T-helper 2 cell treated with Interferon-gamma antibody and Interleukin-4, amounts not matched to agents 5 μg/mL and 100 μg/mL, for 36 hours (primary cell): Measurements from ENCODE around the gene SNX24.

Experiments
- DNase-seq: peaks from one replicate; pipeline ENCODE4 v3.0.0; 2021; ENCODE audit warnings: low spot score
- H3K27ac Mint-ChIP-seq: one replicate; pipeline ENCODE4 v1.8.0; 2021; ENCODE audit warnings: mild to moderate bottlenecking, mixed read lengths
- H3K27me3 Mint-ChIP-seq: one replicate; pipeline ENCODE4 v1.8.0; 2021; ENCODE audit warnings: low read depth, mixed read lengths
- H3K36me3 Mint-ChIP-seq: one replicate; pipeline ENCODE4 v1.8.0; 2021; ENCODE audit warnings: low read depth, mixed read lengths
- H3K4me1 Mint-ChIP-seq: one replicate; pipeline ENCODE4 v1.8.0; 2021; ENCODE audit warnings: low read depth, mixed read lengths
- H3K4me3 Mint-ChIP-seq: one replicate; pipeline ENCODE4 v1.8.0; 2022; ENCODE audit warnings: mild to moderate bottlenecking, moderate library complexity, mixed read lengths
- H3K9me3 Mint-ChIP-seq: one replicate; pipeline ENCODE4 v1.8.0; 2021; ENCODE audit warnings: mixed read lengths

The SNX24 gene

DNA sequence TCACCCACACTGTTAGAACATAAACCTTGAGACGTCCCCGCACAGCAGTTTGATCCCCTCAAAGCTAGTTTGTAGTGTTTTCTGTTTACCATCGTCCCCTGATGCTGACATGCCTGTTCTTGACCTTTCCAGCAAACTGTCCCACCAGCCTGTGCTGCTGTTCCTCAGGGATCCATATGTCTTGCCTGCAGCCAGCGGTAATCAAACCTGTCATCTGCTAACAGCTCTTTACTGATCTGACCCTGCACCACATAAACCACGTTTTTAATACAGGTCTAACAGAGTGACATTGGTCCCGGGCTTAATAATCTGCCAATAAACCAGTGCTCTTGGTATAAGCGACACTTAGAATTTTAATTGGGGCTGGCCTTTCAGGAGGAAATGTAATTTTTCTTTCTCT is 156.4 kb downstream of the SNX24 start:
- DNase-seq: no peak
- Mint-ChIP-seq H3K27ac (no peak overlapping the region), H3K4me3 (no peak overlapping the region), H3K4me1 (no peaks in the 10 kb centered on the region), H3K27me3 (peaks cover 8% of the 10 kb centered on the region), H3K9me3 (no peaks in the 10 kb centered on the region), H3K36me3 (no peaks in the 10 kb centered on the region)

DNA sequence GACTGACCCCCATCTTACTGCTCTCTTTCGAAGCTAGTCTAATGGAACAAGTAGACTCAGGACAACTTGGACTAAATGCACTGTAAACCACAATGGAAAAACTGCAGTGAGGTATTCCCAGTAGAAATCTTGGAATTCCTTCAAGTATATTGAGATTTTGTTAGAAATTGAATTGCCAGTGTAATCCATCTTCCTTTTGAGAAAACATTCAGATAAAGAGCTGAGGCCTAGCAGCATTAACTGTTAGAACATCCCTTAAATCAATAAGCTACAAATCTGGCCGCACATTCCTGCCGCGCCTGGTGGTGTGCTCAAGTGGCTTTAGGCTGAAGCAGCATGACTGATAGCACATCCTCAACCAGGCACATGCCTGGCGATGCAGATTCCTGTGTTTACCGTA is 161.8 kb downstream of the SNX24 start:
- H3K4me1 Mint-ChIP-seq: no peaks in the 10 kb centered on the region
- H3K4me3 Mint-ChIP-seq: no peak overlapping the region
- peaks cover 3% of the 10 kb centered on the region for H3K27me3 Mint-ChIP-seq
- no peak overlapping the region for H3K27ac Mint-ChIP-seq
- no peaks in the 10 kb centered on the region for H3K36me3 Mint-ChIP-seq
- H3K9me3 Mint-ChIP-seq: no peaks in the 10 kb centered on the region
- DNase-seq: no peak

DNA sequence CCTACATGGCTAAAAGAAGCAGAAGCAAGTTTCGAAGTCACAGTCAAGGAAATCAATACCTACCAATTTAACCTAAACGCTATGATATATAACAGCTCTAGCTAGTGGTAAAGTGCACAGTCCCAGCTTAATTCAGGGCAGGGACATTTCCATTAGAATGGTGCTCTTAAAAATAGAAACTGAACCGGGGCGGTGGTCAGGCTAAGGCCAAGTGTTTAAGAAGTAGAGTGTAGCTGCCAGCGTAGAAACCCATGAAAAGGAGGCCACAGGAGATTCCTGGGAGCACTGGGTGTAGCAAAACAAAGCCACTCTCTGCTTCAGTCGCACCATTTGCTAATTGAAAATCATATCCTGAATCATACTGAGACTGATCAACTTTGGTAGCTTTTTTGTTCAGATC is 162.3 kb downstream of the SNX24 start:
- Mint-ChIP-seq H3K4me3 (no peak overlapping the region), H3K27me3 (peaks cover 3% of the 10 kb centered on the region), H3K9me3 (no peaks in the 10 kb centered on the region), H3K4me1 (no peaks in the 10 kb centered on the region), H3K27ac (no peak overlapping the region), H3K36me3 (no peaks in the 10 kb centered on the region)
- no peak for DNase-seq

DNA sequence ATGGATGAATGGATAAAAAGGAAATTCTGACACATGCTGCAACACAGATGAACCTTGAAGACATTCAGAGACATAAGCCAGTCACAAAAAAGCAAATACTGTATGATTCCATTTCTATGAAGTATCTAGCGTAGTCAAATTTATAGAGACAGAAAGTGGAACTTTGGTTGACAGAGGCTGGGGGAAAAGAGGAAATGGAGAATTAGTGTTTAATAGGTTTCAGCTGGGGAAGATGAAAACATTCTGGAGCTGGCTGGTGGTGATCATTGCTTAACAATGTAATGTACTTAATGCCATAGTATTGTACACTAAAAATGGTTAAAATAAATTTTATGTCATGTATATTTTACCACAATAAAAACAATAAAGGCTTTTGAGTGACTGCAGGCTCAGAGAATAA is 166.9 kb downstream of the SNX24 start:
- no peak overlapping the region for H3K27ac Mint-ChIP-seq
- no peak for DNase-seq
- no peaks in the 10 kb centered on the region for H3K36me3 Mint-ChIP-seq
- no peaks in the 10 kb centered on the region for H3K9me3 Mint-ChIP-seq
- H3K4me1 Mint-ChIP-seq: no peaks in the 10 kb centered on the region
- peaks cover 3% of the 10 kb centered on the region for H3K27me3 Mint-ChIP-seq
- H3K4me3 Mint-ChIP-seq: no peak overlapping the region

DNA sequence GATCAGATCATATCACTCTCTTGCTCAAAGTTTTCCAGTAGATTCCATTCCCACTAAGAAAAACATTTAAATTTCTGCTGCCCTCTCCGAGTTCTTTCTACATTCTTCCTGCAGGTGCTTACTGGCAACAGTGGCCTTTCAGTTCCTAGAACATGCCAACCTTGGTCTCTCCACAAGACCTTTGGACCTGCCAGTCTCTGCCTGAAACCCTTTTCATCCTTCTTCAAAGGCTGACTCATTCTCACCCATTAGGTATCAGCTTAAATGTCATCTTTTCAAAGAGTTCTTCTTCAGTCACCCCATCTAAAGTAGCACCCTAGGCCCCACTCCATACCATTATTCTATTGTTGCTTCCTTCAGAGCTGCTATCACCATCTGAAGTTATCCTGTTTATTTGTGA is 169.3 kb downstream of the SNX24 start:
- Mint-ChIP-seq H3K4me3 (no peak overlapping the region), H3K36me3 (no peaks in the 10 kb centered on the region), H3K27me3 (peaks cover 3% of the 10 kb centered on the region), H3K9me3 (no peaks in the 10 kb centered on the region), H3K4me1 (no peaks in the 10 kb centered on the region), H3K27ac (no peak overlapping the region)
- DNase-seq: no peak

DNA sequence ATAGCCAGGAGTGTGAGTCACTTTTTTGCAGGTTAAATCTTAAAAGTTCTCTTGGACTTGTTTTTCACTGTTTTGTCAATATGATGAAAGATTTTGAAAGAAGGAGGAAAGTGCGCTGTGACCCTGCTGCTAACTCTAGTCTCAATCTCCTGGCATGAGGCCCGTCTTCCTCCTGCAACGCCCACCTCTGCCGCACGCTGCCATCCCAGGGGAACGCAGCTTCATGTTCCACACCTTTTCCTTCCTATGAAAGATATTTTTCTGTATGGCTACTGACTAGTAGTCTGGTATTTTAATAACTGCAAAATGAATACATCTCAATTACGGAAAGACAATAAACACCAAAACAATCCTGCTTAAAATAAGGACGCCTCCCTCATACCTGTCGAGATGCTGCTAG is 182.8 kb downstream of the SNX24 start:
- Mint-ChIP-seq H3K36me3 (no peaks in the 10 kb centered on the region), H3K4me1 (no peaks in the 10 kb centered on the region), H3K9me3 (no peaks in the 10 kb centered on the region), H3K4me3 (no peak overlapping the region), H3K27ac (no peak overlapping the region), H3K27me3 (peaks cover 25% of the 10 kb centered on the region)
- no peak for DNase-seq

DNA sequence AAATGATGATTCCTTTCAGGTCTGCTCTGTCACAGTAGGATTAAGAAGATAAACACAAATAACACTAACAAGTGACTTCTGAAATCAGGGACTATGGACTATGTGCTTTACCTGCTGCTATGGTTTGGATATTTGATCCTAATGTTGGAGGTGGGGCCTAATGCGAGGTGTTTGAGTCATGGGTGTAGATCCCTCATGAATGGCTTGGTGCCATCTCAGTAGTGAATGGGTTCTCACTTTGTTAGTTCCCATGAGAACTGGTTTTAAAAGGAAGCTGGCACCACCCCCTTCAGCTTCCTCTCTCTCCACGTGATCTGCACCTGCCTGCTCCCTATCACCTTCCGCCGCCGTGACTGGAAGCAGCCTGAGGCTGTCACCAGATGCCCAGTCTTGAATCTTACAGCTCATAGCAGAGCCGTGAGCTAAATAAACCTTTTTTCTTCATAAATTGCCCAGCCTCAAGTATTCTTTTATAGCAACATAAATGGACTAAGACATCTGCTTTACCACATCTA is 187.8 kb downstream of the SNX24 start:
- H3K4me1 Mint-ChIP-seq: peaks cover 11% of the 10 kb centered on the region
- DNase-seq: no peak
- no peak overlapping the region for H3K4me3 Mint-ChIP-seq
- no peaks in the 10 kb centered on the region for H3K9me3 Mint-ChIP-seq
- H3K36me3 Mint-ChIP-seq: no peaks in the 10 kb centered on the region
- H3K27me3 Mint-ChIP-seq: peaks cover 64% of the 10 kb centered on the region
- no peak overlapping the region for H3K27ac Mint-ChIP-seq

DNA sequence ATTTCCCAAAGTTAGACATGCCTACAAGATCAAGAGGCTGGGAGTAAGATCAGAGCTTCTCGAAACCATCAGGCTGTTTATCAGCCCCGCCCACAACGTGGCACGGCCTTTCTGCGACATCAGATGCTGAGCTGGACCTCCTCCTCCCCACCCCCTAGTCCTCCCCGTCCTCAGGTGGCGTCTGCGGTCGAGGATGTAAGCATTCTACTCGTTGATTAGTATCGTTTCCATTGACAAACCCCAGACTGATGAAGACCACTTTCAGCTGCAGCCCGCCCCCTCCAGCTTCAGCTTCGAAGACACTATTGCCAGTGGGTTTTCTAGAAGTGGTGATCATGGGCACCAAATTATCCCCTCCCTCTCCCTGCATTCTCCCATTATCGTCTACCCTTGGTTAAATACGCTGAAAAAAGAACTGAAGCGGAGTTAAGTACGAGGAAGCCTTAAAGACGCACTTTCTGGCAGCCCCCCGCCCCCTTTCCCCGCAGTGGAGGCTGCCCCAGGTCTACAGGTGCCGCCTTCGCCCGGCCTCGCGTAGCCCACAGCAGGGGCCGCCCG is 190.0 kb downstream of the SNX24 start:
- peak overlapping the region; percentile 66 for H3K4me3 Mint-ChIP-seq
- peaks cover 70% of the 10 kb centered on the region for H3K27me3 Mint-ChIP-seq
- no peak overlapping the region for H3K27ac Mint-ChIP-seq
- H3K4me1 Mint-ChIP-seq: peaks cover 11% of the 10 kb centered on the region
- DNase-seq: no peak
- no peaks in the 10 kb centered on the region for H3K9me3 Mint-ChIP-seq
- no peaks in the 10 kb centered on the region for H3K36me3 Mint-ChIP-seq

DNA sequence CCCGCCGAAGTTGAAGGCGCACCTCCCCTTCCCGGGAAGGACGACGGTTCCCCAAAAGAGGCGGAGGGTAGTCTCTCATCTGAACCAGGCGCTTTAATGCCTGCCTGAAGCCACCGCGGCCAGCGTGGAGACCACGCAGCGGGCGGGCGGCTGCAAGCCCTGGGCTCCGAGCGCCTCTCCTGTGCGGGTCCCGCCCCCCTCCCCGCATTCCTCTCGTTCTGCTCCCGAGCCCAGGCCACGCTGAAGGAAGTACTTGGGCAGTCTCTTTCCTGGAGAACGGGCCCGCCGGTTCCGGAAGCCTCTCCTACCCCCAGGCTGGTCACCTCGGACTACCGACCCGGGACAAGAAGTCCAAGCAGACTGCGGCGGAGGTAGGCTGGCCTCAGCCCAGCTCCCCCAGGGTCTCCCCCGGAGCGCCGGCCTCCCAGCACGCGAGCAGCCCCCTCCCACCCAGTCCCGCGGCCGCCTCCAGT is 190.5 kb downstream of the SNX24 start:
- peak overlapping the region; percentile 46 for H3K4me3 Mint-ChIP-seq
- no peaks in the 10 kb centered on the region for H3K9me3 Mint-ChIP-seq
- H3K36me3 Mint-ChIP-seq: no peaks in the 10 kb centered on the region
- no peak overlapping the region for H3K27ac Mint-ChIP-seq
- DNase-seq: no peak
- peaks cover 11% of the 10 kb centered on the region for H3K4me1 Mint-ChIP-seq
- H3K27me3 Mint-ChIP-seq: peaks cover 67% of the 10 kb centered on the region

DNA sequence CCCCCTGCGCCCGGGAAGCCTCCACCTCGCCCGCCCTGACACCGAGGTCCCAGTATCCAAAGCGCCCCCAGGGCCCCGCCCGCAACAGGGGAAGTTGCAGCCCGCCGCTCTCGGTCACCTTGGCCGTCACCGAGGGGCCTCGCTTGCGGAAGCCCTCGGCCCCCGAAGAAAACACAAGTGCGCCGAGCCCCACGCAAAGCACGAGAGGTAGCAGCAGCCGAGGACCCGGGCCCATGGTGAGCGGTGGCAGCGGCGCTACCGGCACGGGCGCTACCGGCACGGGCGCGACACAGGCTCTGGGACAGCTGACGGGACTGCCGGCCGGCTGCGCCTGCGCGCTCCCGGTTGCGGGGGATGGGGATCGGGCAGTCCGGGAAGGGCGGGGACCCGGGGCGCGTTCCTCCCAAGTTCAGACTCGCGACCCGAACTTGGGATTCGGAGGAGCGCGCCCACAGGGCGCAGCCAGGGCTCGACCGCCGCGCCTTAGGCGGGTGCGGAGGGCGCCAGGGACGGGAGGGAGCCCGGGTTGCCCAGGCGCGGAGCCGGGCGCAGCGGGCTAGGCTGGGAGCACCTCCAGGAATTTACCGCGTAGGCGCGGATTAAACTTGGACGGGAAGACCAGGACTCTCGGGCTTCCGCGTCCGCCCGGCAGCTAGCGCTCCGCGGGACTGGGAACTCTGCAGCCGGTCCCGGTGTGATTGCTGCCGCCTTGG is 191.1 kb downstream of the SNX24 start, which contains the start of gene PPIC:
Gene PPIC (minus strand): TSS at position 335 of the 713 bp plus-strand sequence. CDS start 100 bp downstream, at position 235.
- Mint-ChIP-seq H3K36me3 (no peaks in the 10 kb centered on the region), H3K4me3 (peak within 1 kb of the TSS; percentile 66), H3K9me3 (no peaks in the 10 kb centered on the region), H3K27ac (no peak within 1 kb of the TSS), H3K4me1 (peaks cover 11% of the 10 kb centered on the region), H3K27me3 (peaks cover 65% of the 10 kb centered on the region)
- DNase-seq: no peak

DNA sequence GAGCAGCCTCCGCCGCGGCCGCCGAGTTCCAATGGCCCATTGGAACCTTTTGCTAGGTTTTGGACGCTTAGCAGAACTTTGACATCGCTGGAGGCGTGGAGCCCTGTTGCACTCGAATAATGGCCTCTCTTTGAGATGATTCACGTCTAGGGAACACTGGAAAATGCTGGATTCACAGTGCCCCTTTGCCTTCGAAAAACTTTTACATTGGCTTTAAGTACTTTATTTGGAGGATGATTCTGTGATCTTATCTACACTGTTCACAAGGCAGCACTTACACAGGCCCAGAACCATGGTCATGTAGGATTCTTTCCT is 191.6 kb downstream of the SNX24 start:
- no peaks in the 10 kb centered on the region for H3K36me3 Mint-ChIP-seq
- no peak for DNase-seq
- no peak overlapping the region for H3K4me3 Mint-ChIP-seq
- no peak overlapping the region for H3K27ac Mint-ChIP-seq
- H3K9me3 Mint-ChIP-seq: no peaks in the 10 kb centered on the region
- H3K4me1 Mint-ChIP-seq: peaks cover 11% of the 10 kb centered on the region
- peaks cover 62% of the 10 kb centered on the region for H3K27me3 Mint-ChIP-seq

DNA sequence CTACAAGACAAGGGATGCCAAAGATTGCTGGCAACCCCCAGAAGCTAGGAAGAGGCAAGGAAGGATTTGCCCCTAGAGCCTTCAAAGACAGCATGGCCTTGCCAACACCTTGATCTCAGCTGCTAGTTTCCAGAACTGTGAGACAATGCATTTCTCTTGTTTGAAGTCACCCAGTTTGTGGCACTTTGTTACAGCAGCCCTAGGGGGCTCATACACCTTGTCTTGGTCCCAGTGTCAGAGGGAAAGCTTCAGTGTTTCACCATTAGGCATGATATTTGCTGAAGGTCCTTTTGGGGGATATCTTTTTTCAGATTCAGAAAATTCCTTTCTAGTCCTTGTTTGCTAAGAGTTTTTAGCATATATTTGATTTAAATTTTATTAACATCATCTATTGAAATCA is 194.3 kb downstream of the SNX24 start:
- Mint-ChIP-seq H3K4me3 (no peak overlapping the region), H3K27me3 (peaks cover 50% of the 10 kb centered on the region), H3K27ac (no peak overlapping the region), H3K36me3 (no peaks in the 10 kb centered on the region), H3K4me1 (peaks cover 11% of the 10 kb centered on the region), H3K9me3 (no peaks in the 10 kb centered on the region)
- DNase-seq: no peak

DNA sequence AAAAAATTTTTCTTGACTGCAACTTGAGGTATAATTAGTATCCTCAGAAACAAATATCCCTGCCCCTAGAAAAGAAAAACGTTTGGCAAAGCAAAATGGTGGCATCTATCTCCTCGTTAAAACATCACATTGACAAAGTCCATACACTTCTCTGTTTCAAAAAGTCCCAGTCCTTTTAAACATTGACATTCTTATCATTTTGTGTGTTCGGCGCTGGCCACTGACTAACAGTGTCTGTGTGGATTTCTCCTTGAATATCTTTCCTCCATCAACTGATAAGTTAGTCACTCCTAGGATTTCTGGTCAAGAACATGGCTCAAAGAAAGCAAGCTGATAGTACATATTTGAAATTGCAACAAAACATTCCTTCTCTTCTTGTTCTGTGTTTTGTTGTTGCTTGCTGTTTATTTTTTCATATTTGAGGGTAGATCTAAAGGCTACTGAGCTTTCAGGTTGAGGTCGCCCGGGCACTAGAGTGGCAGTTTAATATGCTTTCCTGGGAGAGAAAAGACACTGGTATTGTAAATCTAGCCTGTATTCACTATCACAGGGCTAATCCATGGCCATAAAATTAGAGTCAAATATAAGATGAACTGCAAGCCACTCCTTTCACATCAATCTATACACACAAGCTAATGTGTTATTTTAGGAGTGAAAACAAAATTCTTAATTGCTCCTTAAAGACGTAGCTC is 199.7 kb downstream of the SNX24 start:
- H3K36me3 Mint-ChIP-seq: no peaks in the 10 kb centered on the region
- no peaks in the 10 kb centered on the region for H3K9me3 Mint-ChIP-seq
- H3K27me3 Mint-ChIP-seq: peaks cover 10% of the 10 kb centered on the region
- no peaks in the 10 kb centered on the region for H3K4me1 Mint-ChIP-seq
- H3K27ac Mint-ChIP-seq: no peak overlapping the region
- H3K4me3 Mint-ChIP-seq: no peak overlapping the region
- DNase-seq: no peak

DNA sequence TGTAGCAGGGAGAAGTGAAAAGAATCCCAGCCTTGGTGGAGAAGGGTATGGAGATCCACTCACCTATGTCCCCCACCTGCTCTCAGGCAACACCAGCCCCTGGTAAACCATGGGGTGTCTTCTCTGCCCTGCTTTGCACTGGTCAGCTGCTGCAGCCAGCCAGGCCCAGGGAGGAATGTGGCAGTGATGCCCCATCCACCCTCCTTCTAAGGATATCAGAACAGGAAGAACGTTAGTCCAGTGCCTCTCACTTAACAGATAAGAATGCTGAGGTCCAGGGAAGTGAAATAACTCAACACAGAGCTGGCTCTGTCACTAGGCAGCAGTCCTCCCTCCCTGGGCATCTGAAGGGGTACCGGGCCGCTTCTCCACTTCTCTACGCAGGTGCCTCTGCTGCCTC is 200.8 kb downstream of the SNX24 start:
- Mint-ChIP-seq H3K36me3 (no peaks in the 10 kb centered on the region), H3K4me1 (no peaks in the 10 kb centered on the region), H3K9me3 (no peaks in the 10 kb centered on the region), H3K27me3 (peaks cover 7% of the 10 kb centered on the region), H3K4me3 (no peak overlapping the region), H3K27ac (no peak overlapping the region)
- DNase-seq: no peak
